Calu3 (cell line): ENCODE measurements around the gene WDR36. TPM values are rescaled to one million over a fixed set of nuclear protein-coding genes. Genes with fewer than 3 reads are reported as not detected.
A peak's percentile ranks its signal among the peaks of the same experiment; 100 is the strongest.

ENCODE experiments used
- BruUV-seq: library from RNA; stranded (reverse); fragments of 400-500 nt; replicated peaks from 2 replicates; lab custom pipeline; 2021; lab: Mats Ljungman, UMichigan
- CTCF ChIA-PET: fragments of 300-600 bp; sonication (Branson Sonifier 250); formaldehyde crosslinking; loops from one replicate; lab custom pipeline; 2022; ENCODE audit warnings: antibody characterized with exemption; lab: Charles Lee
- DNase-seq: peaks from one replicate; pipeline ENCODE4 v3.0.0; 2022
- H3K27ac Mint-ChIP-seq: one replicate; pipeline ENCODE4 v1.8.0; 2022; ENCODE audit warnings: mixed read lengths; ENCODE audit not compliant: unreplicated experiment
- H3K27me3 Mint-ChIP-seq: one replicate; pipeline ENCODE4 v1.8.0; 2022; ENCODE audit warnings: mixed read lengths; ENCODE audit not compliant: unreplicated experiment
- H3K36me3 Mint-ChIP-seq: one replicate; pipeline ENCODE4 v1.8.0; 2022; ENCODE audit warnings: mild to moderate bottlenecking, moderate library complexity, mixed read lengths; ENCODE audit not compliant: insufficient read depth, unreplicated experiment
- H3K4me1 Mint-ChIP-seq: one replicate; pipeline ENCODE4 v1.8.0; 2022; ENCODE audit warnings: mild to moderate bottlenecking, low read depth, mixed read lengths; ENCODE audit not compliant: unreplicated experiment
- H3K4me3 Mint-ChIP-seq: one replicate; pipeline ENCODE4 v1.8.0; 2022; ENCODE audit warnings: mild to moderate bottlenecking, low read depth, moderate library complexity, mixed read lengths; ENCODE audit not compliant: unreplicated experiment
- H3K9me3 Mint-ChIP-seq: one replicate; pipeline ENCODE4 v1.8.0; 2022; ENCODE audit warnings: low read depth, mixed read lengths; ENCODE audit not compliant: unreplicated experiment
- intact Hi-C: fragments of 100-400 bp; cut with micrococcal nuclease; formaldehyde crosslinking; loops from one replicate; pipeline ENCODE4 v1.10.0; 2022; ENCODE audit not compliant: unreplicated experiment
- total RNA-seq: library from RNA; stranded (reverse); gene quantifications from 2 replicates; pipeline ENCODE4 v1.2.3, GENCODE V29; 2022
- TF ChIP-seq, protein P1 (sequence below): fragments of 200-600 bp; IDR thresholded peaks from one replicate; pipeline ENCODE4 v1.8.0; 2022; ENCODE audit warnings: antibody characterized with exemption; ENCODE audit not compliant: unreplicated experiment

The WDR36 gene
- total RNA-seq, 1 experiment from 2014 or later = 48.7 TPM

DNA sequence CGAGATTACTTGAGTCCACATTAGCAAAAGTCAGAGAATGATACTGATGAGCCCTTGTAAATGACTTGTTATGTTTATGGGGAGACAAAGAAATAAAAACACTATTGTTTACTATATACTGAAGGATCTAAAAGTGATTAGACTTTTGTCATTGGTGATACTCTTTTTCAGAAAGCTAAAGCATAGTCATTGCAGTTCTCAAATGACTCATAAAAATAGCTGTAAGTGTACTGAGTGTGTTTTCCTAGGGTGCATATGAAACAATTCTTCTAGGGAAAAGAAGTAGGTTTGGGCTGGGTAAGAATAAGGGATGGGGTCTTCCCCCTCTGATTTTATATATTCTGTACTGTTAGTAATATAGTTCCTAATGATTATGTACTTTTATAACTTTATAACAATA, 32.6 kb downstream of the WDR36 start:
- Mint-ChIP-seq H3K36me3 (peaks cover 39% of the 10 kb centered on the region), H3K27ac (no peak overlapping the region), H3K4me1 (no peaks in the 10 kb centered on the region), H3K4me3 (no peak overlapping the region), H3K9me3 (no peaks in the 10 kb centered on the region), H3K27me3 (no peaks in the 10 kb centered on the region)
- no TSS peak for BruUV-seq
- no peak for DNase-seq
- intact Hi-C loops = no loop called here
- CTCF ChIA-PET = no interaction called here
- TF ChIP-seq, protein P1, sequence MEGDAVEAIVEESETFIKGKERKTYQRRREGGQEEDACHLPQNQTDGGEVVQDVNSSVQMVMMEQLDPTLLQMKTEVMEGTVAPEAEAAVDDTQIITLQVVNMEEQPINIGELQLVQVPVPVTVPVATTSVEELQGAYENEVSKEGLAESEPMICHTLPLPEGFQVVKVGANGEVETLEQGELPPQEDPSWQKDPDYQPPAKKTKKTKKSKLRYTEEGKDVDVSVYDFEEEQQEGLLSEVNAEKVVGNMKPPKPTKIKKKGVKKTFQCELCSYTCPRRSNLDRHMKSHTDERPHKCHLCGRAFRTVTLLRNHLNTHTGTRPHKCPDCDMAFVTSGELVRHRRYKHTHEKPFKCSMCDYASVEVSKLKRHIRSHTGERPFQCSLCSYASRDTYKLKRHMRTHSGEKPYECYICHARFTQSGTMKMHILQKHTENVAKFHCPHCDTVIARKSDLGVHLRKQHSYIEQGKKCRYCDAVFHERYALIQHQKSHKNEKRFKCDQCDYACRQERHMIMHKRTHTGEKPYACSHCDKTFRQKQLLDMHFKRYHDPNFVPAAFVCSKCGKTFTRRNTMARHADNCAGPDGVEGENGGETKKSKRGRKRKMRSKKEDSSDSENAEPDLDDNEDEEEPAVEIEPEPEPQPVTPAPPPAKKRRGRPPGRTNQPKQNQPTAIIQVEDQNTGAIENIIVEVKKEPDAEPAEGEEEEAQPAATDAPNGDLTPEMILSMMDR = no peak

DNA sequence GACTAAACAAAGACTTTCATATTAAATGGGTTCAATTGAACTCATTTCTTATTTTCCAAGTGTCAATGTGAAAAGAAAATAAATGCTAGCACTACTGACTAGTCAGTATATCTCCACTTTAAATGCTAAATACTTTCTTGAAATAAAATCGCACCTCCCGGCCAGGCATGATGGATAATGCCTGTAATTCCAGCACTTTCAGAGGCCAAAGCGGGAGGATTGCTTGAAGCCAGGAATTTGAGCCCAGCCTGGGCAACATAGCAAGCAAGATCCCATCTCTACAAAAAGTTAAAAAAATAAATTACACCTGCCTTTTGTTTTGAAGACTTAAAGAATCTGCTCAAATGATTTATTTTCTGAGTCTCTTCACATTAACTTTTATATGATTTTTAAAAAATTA, 34.7 kb downstream of the WDR36 start:
- H3K4me3 Mint-ChIP-seq = no peak overlapping the region

DNA sequence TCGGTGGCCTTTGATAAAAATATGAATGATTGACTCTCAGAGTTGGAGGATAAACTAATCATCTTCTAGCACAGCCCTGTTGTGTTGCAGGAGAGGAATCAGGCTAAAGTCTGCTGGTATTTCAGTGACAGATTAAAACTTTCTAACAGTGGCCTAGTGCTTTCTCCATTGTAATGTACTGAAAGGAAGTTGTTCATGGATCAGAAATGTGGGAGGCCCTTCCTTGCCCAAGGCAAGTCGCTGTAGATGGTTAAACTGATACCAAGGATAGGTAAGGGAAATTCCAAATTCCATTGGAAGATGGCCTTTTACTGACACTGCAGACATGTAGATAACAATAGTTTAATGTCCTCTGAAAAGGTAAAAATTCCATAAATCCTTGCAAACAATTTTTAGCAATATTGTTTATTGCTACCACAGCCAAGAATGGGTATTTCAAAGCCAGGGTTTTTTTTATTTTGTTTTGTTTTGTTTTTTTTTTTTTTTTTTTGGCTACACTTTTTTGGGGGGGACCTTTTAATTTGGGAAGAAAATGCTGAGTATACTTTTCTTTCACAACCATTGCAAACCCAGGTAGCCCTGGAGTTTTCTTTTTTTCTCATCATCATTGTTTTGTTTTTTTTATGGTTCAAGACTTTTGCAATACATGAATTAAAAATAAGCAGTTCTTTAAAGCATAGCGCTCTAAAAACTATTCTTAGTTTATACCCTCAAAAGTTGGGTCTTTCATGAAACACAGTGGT, 35.5 kb downstream of the WDR36 start:
- intact Hi-C loops = no loop called here
- H3K4me3 Mint-ChIP-seq = no peak overlapping the region
- TF ChIP-seq, protein P1 = no peak
- no peaks in the 10 kb centered on the region for H3K9me3 Mint-ChIP-seq
- CTCF ChIA-PET = no interaction called here
- H3K27ac Mint-ChIP-seq = no peak overlapping the region
- peaks cover 27% of the 10 kb centered on the region for H3K36me3 Mint-ChIP-seq
- H3K27me3 Mint-ChIP-seq = no peaks in the 10 kb centered on the region
- TSS peak; percentile 14 for BruUV-seq
- no peak for DNase-seq
- no peaks in the 10 kb centered on the region for H3K4me1 Mint-ChIP-seq

More for the DNA sequence above, 34.7 kb downstream of the WDR36 start:
- H3K27me3 Mint-ChIP-seq = no peaks in the 10 kb centered on the region
- H3K27ac Mint-ChIP-seq = no peak overlapping the region
- TF ChIP-seq, protein P1 = no peak
- no TSS peak for BruUV-seq
- no peak for DNase-seq
- intact Hi-C loops = no loop called here
- no peaks in the 10 kb centered on the region for H3K9me3 Mint-ChIP-seq
- H3K36me3 Mint-ChIP-seq = peaks cover 31% of the 10 kb centered on the region
- CTCF ChIA-PET = no interaction called here
- no peaks in the 10 kb centered on the region for H3K4me1 Mint-ChIP-seq

DNA sequence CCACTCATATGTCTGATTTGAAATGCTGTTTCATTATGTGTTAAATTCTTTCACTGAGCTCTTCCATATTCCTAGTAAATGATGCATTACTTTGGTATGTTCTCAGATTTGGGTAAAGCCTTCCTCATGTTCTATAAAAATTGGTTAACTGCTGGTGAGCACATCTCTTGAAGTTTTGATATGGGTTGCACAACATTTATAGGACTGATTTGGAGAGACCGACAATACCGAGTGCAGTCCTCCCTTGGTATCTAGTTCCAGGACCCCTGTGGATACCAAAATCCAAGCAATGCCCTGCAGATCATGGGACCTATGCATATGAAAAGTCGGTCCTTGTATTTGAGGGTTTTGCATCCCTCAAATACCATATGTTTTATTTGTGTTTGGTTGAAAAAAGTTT, 37.8 kb downstream of the WDR36 start:
- Mint-ChIP-seq H3K9me3 (no peaks in the 10 kb centered on the region), H3K27me3 (no peaks in the 10 kb centered on the region), H3K27ac (no peak overlapping the region), H3K36me3 (peaks cover 24% of the 10 kb centered on the region), H3K4me1 (no peaks in the 10 kb centered on the region), H3K4me3 (no peak overlapping the region)
- intact Hi-C loops = no loop called here
- CTCF ChIA-PET = no interaction called here
- TF ChIP-seq, protein P1 = no peak
- no TSS peak for BruUV-seq
- DNase-seq = no peak
